GM12892 (cell line): ENCODE data around the gene PRR20G.

ENCODE experiments used
- DNase-seq: peaks from one replicate; pipeline ENCODE4 v3.0.0; 2011; ENCODE audit not compliant: insufficient read length
- FAIRE-seq: peaks from 2 replicates; lab custom pipeline; 2011; peaks lifted over from hg19 to GRCh38; lab: Jason Lieb, UNC
- POLR2A ChIP-seq: IDR thresholded peaks from 2 replicates; pipeline ENCODE4 v1.6.1; 2011; ENCODE audit warnings: low read depth, low read length, control low read depth
- POLR2AphosphoS5 ChIP-seq: IDR thresholded peaks from 2 replicates; pipeline ENCODE4 v1.6.1; 2011; ENCODE audit warnings: low read depth, low read length, control low read depth
- TAF1 ChIP-seq: IDR thresholded peaks from 2 replicates; pipeline ENCODE4 v1.6.1; 2011; ENCODE audit warnings: low read depth, mild to moderate bottlenecking, control low read depth, low read length, borderline replicate concordance

PRR20G gene

DNA sequence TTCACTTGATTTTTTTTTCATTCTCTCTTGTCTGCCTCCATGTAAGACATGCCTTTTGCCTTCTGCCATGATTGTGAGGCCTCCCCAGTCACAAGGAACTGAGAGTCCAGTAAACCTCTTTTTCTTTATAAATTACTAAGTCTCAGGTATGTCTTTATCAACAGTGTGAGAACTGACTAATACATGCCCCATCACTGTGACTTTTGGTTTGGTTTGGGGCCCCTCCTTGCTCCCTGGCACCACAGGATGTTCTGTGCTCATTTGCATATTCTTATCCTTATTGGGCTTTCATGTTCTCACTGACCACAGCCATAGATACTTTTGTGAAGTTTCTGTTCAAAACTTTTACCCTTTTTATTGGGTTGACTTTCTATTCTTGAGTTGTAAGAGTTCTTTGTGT is 3.8 kb upstream of the PRR20G start:
- no peak for TF ChIP-seq POLR2A
- TF ChIP-seq POLR2AphosphoS5, result no peak
- no peak for TF ChIP-seq TAF1
- no peak for DNase-seq
- FAIRE-seq, result no peak

GRCh38 chr3:127291114-127291513 is 3.3 kb upstream of the PRR20G start:
- TF ChIP-seq POLR2AphosphoS5, result no peak
- no peak for TF ChIP-seq POLR2A
- TF ChIP-seq TAF1, result no peak
- FAIRE-seq (no peak), DNase-seq (no peak)

- no peak for DNase-seq
- no peak for TF ChIP-seq POLR2A
- TF ChIP-seq TAF1, result no peak
- no peak for TF ChIP-seq POLR2AphosphoS5
- FAIRE-seq, result no peak
Measured at GRCh38 chr3:127289706-127290575, 2.1 kb upstream of the PRR20G start.

DNA sequence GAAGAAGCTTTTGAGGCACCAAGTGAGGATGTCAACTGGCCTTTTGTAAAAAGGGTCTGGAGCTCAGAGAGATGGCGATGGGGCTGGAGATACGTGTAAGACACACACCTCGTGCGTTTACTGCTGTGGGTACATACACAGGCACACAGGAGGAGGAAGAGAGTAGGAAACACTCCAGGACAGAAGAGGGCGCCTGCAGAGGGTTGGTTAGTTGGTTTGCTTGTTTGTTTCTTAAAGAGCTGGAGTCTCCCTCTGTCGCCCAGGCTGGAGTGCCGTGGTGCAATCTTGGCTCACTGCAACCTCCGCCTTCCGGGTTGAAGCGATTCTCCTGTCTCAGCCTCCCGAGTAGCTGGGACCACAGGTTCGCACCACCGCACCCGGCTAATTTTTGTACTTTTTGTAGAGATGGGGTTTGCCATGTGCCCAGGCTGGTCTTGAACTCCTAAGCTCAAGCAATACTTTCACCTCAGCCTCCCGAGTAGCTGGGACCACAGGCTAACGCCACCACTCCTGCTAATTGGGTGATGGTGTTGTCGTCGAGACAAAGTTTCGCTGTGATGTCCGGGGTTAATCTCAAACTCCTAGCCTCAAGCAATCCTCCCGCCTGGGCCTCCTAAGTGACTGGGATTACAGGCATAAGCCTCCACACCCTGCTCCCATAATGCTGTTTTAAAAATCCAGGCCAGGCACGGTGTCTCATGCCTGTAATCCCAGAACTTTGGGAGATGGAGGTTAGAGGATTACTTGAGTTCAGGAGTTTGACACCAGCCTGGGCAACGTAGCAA is 1.3 kb upstream of the PRR20G start:
- DNase-seq (no peak), FAIRE-seq (no peak)
- no peak for TF ChIP-seq POLR2AphosphoS5
- no peak for TF ChIP-seq POLR2A
- TF ChIP-seq TAF1, result no peak

DNA sequence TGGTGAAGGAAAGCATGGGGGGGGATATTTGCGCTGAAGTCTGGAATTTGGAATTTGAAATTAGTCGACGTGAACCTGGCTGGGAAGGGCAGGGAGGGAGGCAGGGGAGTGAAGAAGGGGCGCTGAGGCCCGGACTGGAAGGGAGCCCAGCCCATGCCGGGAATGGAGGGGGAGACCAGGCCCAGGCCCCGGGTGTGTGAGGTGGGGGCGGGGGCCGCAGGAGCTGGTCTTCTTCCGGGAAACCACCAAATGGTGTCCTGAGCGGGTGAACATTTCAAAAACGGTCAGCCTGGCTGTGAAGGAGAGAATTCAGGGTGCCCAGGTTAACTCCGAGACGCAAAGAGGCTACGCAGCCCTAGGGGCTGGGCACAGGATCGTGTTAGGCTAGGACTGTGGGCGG is 497 bp upstream of the PRR20G start:
- TF ChIP-seq POLR2A (no peak), POLR2AphosphoS5 (no peak), TAF1 (no peak)
- FAIRE-seq, result no peak
- DNase-seq, result no peak

GRCh38 chr3:127286571-127287140 is 1.2 kb downstream of the PRR20G start:
- TF ChIP-seq POLR2A (no peak), TAF1 (no peak), POLR2AphosphoS5 (no peak)
- no peak for FAIRE-seq
- no peak for DNase-seq

GRCh38 chr3:127284258-127284657 is 3.6 kb downstream of the PRR20G start:
- FAIRE-seq (no peak), DNase-seq (no peak)
- TF ChIP-seq POLR2A (no peak), POLR2AphosphoS5 (no peak), TAF1 (no peak)

DNA sequence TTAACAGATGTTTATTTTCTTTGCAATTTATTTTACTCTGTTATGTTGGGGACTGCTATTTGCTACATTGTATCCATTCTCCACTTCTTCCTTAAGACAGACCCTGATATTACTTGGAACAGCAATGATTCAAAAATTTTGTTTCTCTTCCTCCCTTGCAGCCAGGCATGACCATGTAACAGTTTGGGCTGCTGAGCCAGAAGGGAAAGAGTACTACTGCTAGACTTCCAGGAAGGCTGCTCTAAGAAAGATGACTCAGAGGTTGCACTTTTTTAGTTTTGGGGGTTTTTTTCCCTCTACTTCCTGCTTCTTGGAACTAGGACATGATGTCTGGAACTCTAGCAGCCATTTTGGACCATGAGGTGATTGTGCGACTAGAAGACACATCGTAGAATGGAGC is 10.3 kb downstream of the PRR20G start:
- FAIRE-seq, result no peak
- DNase-seq, result no peak
- TF ChIP-seq POLR2AphosphoS5, result no peak
- TF ChIP-seq TAF1, result no peak
- no peak for TF ChIP-seq POLR2A

DNA sequence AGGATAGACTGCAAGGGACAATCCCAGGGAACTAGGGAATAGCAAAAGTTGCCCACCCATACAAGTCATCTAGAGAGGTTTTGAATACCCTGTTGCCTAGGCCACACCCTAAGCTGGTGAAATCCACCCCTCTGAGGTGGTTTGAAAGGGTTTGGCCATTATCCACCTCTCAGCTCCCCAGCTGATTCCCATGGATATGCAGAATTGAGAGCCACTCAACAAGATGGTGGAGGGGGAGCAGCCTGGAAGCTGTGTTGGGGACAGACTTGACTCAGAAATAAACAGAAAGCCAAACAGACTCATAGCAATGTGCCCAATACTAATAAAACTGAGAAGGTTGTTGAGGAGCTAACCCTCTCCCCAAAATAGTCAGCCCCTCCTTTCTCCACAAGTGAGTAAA is 10.9 kb downstream of the PRR20G start:
- TF ChIP-seq TAF1 (no peak), POLR2A (no peak), POLR2AphosphoS5 (no peak)
- FAIRE-seq (no peak), DNase-seq (no peak)

DNA sequence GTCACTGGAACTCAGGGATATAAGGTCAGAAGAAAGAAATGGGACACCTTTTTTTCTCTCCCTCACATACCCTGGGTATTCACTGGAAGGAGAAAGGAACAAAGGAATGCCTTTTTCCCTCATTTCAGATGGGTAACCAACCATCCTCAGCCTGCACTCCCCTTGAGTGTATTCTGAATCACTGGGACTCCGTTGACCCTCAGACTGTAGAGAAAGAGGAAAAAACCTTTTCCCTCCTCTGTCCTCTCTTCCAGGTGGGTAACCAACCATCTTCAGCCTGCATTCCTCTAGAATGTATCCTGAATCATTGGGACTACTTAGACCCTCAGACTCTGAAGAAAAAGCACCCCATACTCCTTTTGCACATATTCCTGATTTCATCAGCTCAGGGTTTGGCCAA is 11.4 kb downstream of the PRR20G start:
- FAIRE-seq, result no peak

DNA sequence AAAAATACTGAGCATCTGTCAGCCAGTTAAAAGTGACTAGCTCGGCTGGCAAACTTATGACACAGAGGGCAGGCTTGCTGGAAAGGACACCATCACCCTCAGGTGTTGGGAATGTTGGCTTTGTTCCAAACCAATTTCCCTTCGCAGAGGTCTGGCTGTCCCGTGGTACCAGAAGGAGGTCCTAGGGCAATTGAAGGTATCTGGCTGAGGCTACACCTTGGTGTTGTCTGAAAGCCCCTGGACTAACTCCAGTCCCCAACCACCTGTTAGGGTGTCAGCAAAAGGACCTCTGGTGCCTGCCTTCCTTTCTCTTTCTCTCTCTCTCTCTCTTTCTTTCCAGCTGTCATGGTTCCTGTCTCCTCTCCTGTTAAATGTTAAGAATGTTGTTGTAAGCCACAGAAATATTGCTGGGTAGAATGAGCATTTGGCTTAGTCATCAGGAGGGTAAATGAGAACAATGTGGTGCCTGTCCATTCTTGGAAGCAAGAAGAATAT is 12.5 kb downstream of the PRR20G start:
- no peak for DNase-seq
- no peak for TF ChIP-seq POLR2AphosphoS5
- TF ChIP-seq POLR2A, result no peak
- no peak for TF ChIP-seq TAF1
- no peak for FAIRE-seq

More for the DNA sequence above, 11.4 kb downstream of the PRR20G start:
- TF ChIP-seq POLR2AphosphoS5 (no peak), POLR2A (no peak), TAF1 (no peak)
- no peak for DNase-seq
